Stomach (tissue), 9 donors: Measurements from ENCODE around the gene MAVS. TPM values are rescaled to one million over a fixed set of nuclear protein-coding genes. Genes with fewer than 3 reads are reported as not detected.
A peak's percentile ranks its signal among the peaks of the same experiment; 100 is the strongest.

Experiments used
- DNase-seq, 2 donors: peaks; one replicate each; pipeline versions ENCODE4 v3.0.0 to v3.0.0-alpha.2; 2013 to 2019
- H3K27ac ChIP-seq, 5 donors: fragments of 200-600 bp in 4 of 5; sonication (generic) in 4 of 5; one replicate each; pipeline ENCODE4 v1.5.1; 2013 to 2019; ENCODE audit warnings: mild to moderate bottlenecking in 1 of 5, moderate library complexity in 1 of 5
- H3K27me3 ChIP-seq, 3 donors: fragments of 200-600 bp; sonication (generic); one replicate each; pipeline ENCODE4 v1.5.1; 2017 to 2019; ENCODE audit warnings: mixed run types in 1 of 3
- H3K36me3 ChIP-seq, 4 donors: fragments of 200-600 bp; sonication (generic); 1 replicate in 3 of 4; 2 replicates in 1 of 4; pipeline ENCODE4 v1.5.1; 2016 to 2019
- H3K4me1 ChIP-seq, 4 donors: fragments of 200-600 bp; sonication (generic); one replicate each; pipeline ENCODE4 v1.5.1; 2016 to 2019
- H3K4me3 ChIP-seq, 4 donors: fragments of 200-600 bp; sonication (generic) in 3 of 4; one replicate each; pipeline ENCODE4 v1.5.1; 2016 to 2019; ENCODE audit warnings: mild to moderate bottlenecking in 1 of 4
- H3K9me3 ChIP-seq, 4 donors: fragments of 200-600 bp; sonication (generic); one replicate each; pipeline ENCODE4 v1.5.1; 2016 to 2019
- EP300 ChIP-seq: sonication (generic); formaldehyde crosslinking; IDR thresholded peaks from one replicate; pipeline ENCODE4 v1.6.1; 2017; ENCODE audit warnings: antibody characterized with exemption
- POLR2A ChIP-seq, 4 donors: fragments of 450-650 bp; IDR thresholded peaks; one replicate each; pipeline ENCODE4 v1.6.1; 2016; ENCODE audit warnings: antibody characterized with exemption in 4 of 4, control low read depth in 2 of 4, mild to moderate bottlenecking in 1 of 4, moderate library complexity in 1 of 4
- POLR2AphosphoS5 ChIP-seq, 3 donors: sonication (generic); formaldehyde crosslinking; IDR thresholded peaks; one replicate each; pipeline ENCODE4 v1.6.1; 2016; ENCODE audit warnings: antibody characterized with exemption in 3 of 3
- WGBS, 5 donors: extraction: QIAGEN DNeasy Blood & Tissue Kit in 3 of 5; methylation state at CpG; one replicate each; pipeline versions ENCODE4 v1.1.5 to v1.1.7; 2013 to 2018; 5-methylcytosine and 5-hydroxymethylcytosine counted together
- intact Hi-C: fragments of 100-400 bp; cut with DNase I; formaldehyde crosslinking; loops from one replicate; pipeline ENCODE4 v1.15.1; 2023; ENCODE audit warnings: low total_unique reads
- polyA plus RNA-seq, 3 donors: library from polyadenylated mRNA; stranded (reverse); fragments of 200-250 nt; gene quantifications; one replicate each; pipeline ENCODE4 v1.2.3, GENCODE V29; 2013
- total RNA-seq, 5 donors: library from RNA; depleted of rRNA; stranded (reverse); fragments of >200 nt; gene quantifications; one replicate each; pipeline versions ENCODE4 v1.1.0 to v1.2.3, GENCODE V29; 2014 to 2016
- TF ChIP-seq, protein P1 (sequence below), 7 experiments: fragments of 450-650 bp in 4 of 7; fragments of 200-600 bp in 3 of 7; sonication (generic) in 3 of 7; IDR thresholded peaks; one replicate each; pipeline ENCODE4 v1.5.1; 2016 to 2019; ENCODE audit warnings: antibody characterized with exemption in 7 of 7, control low read depth in 2 of 7, mild to moderate bottlenecking in 1 of 7
- donor health status: healthy with polysubstance abuse.
- donor health status: Bipolar disorder and iron deficiency.
- donor health status: healthy.

The MAVS gene
- total and polyA plus RNA-seq, 8 donors: 6.3 to 50.4 (median 30.8) TPM

DNA sequence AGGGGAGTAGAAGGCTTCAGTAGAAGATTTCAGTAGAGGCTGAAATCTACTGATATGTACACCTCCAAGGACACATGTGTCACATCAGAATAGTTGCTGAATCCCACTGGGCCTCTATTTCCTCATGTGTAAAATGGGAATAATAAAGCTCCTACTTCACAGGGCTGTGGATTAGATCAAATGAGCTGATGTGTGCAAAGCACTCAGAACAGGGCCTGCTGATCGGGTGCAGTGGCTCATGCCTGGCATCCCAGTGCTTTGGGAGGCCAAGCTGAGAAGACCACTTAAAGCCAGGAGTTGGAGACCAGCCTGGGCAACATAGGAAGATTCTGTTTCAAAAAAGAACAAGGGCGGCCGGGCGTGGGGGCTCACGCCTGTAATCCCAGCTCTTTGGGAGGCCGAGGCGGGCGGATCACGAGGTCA is 34.4 kb upstream of the MAVS start:
- peaks cover 55 to 75% (median 67%) of the 10 kb centered on the region in 4 donors for H3K4me1 ChIP-seq
- 87 to 94% (median 93%) methylated on average over 9 of the region's 9 CpGs for WGBS, 5 donors
- no peaks in the 10 kb centered on the region for H3K36me3 ChIP-seq
- no peaks in the 10 kb centered on the region for H3K9me3 ChIP-seq
- TF ChIP-seq, protein P1, sequence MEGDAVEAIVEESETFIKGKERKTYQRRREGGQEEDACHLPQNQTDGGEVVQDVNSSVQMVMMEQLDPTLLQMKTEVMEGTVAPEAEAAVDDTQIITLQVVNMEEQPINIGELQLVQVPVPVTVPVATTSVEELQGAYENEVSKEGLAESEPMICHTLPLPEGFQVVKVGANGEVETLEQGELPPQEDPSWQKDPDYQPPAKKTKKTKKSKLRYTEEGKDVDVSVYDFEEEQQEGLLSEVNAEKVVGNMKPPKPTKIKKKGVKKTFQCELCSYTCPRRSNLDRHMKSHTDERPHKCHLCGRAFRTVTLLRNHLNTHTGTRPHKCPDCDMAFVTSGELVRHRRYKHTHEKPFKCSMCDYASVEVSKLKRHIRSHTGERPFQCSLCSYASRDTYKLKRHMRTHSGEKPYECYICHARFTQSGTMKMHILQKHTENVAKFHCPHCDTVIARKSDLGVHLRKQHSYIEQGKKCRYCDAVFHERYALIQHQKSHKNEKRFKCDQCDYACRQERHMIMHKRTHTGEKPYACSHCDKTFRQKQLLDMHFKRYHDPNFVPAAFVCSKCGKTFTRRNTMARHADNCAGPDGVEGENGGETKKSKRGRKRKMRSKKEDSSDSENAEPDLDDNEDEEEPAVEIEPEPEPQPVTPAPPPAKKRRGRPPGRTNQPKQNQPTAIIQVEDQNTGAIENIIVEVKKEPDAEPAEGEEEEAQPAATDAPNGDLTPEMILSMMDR (IDR thresholded peaks at IDR 0.05): no peak
- TF ChIP-seq POLR2A (IDR thresholded peaks at IDR 0.05) (no peak), POLR2AphosphoS5 (IDR thresholded peaks at IDR 0.05) (no peak), EP300 (no peak)
- H3K4me3 ChIP-seq: no peak overlapping the region
- DNase-seq: no peak
- H3K27me3 ChIP-seq: no peaks in the 10 kb centered on the region
- intact Hi-C loops: no loop called here
- H3K27ac ChIP-seq: peak overlapping the region; percentile 87 to 99 (median 92)

DNA sequence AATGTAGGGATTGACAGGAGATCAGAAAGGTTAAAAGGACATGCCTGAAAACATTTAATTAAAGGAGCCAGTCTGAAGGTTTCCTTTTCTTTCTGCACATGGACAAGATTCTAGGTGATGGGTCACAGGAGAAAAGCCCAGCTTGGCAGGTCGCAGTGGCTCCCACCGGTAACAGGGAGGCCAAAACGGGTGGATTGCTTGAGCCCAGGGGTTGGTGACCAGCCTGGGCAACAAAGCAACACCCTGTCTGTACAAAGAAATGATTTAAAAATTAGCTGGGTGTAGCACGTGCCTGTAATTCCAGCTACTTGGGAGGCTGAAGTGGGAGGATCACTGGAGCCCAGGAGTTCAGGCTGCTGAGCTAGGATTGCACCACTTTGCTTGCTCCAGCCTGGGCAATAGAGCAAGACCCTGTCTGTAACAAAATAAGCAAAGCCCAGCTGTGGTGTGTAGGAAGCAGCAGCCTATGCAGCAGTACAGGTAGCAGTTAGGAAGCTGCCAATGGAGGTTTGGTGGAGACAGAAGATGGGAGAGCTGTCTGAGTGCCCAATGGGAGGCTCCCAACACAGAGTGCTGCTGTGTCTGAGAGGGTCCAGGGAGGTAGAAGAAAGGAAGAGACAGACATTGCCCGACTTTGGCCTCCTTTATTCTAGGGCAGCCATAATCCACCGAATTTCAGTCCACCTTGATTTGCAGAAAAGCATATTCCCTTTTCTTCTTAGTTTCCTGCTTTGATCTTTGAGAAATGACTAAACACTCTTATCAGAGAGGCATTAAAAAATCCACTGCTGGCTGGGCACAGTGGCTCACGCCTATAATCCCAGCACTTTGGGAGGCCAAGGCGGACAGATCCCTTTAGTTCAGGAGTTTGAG is 33.4 kb upstream of the MAVS start:
- TF ChIP-seq POLR2AphosphoS5 (IDR thresholded peaks at IDR 0.05): peak in 1 of 3 donors; percentile 21
- TF ChIP-seq, protein P1 (IDR thresholded peaks at IDR 0.05): no peak
- Histone ChIP-seq H3K4me1 (peaks cover 49 to 71% (median 61%) of the 10 kb centered on the region in 4 donors), H3K36me3 (no peaks in the 10 kb centered on the region), H3K27ac (peak overlapping the region; percentile 87 to 99 (median 92)), H3K27me3 (no peaks in the 10 kb centered on the region), H3K9me3 (no peaks in the 10 kb centered on the region), H3K4me3 (no peak overlapping the region)
- intact Hi-C loops: no loop called here
- 34 to 52% (median 39%) methylated on average over 8 of the region's 8 CpGs for WGBS, 5 donors
- peak; percentile 39 to 41 for DNase-seq

DNA sequence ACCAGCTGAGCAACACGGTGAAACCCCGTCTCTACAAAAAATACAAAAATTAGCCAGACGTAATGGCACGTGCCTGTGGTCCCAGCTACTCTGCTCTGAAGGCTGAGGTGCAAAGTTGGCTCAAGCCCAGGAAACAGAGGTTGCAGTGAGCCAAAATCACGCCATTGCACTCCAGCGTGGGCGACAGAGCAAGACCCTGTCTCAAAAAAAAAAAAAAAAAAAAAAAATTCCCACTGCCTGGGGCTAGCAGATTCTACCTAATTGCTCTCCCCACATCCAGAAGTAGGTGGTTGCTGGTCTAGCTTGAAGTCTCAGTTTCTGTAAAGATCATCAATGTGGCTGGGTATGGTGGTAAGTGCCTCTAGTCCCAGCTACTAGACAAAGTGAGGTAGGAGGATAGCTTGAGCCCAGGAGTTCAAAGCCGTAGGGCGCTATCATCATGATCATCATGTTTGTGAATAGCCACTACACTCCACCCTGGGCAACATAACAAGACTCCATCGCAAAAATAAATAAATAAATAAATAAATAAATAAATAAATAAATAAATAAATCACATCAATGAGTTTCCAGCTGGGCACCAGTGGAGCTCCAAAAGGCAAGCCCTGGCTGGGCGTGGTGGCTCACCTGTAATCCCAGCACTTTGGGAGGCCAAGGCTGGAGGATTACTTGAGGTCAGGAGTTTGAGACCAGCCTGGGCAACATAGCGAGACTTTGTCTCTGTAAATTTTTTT is 32.6 kb upstream of the MAVS start:
- peaks cover 52 to 71% (median 63%) of the 10 kb centered on the region in 4 donors for H3K4me1 ChIP-seq

More for the DNA sequence above, 32.6 kb upstream of the MAVS start:
- TF ChIP-seq, protein P1 (IDR thresholded peaks at IDR 0.05): no peak
- no peak for TF ChIP-seq POLR2A (IDR thresholded peaks at IDR 0.05)
- TF ChIP-seq EP300: no peak
- TF ChIP-seq POLR2AphosphoS5 (IDR thresholded peaks at IDR 0.05): no peak
- H3K9me3 ChIP-seq: no peaks in the 10 kb centered on the region
- intact Hi-C loops: no loop called here
- no peak overlapping the region for H3K4me3 ChIP-seq
- H3K27ac ChIP-seq: peak overlapping the region; percentile 73 to 99 (median 88)
- no peaks in the 10 kb centered on the region for H3K27me3 ChIP-seq
- no peaks in the 10 kb centered on the region for H3K36me3 ChIP-seq
- no peak for DNase-seq
- WGBS, 5 donors: 55 to 66% (median 62%) methylated on average over 12 of the region's 12 CpGs
